Motor neuron (in vitro differentiated cells): ENCODE results near the gene MLPH. TPM values are rescaled to one million over a fixed set of nuclear protein-coding genes. Genes with fewer than 3 reads are reported as not detected.
"Not testable (repeated sequence)": the region's sequence is repeated elsewhere in the genome, so short reads cannot be mapped to it uniquely, and the experiment has no call there.

Experiments used
- ATAC-seq, 8 experiments: fragments of 200-7000 bp; cut with Tn5 transposase; replicated peaks in 6 of 8; 2 replicates each; pipeline ENCODE4 v1.8.0; 2021; ENCODE audit warnings: mild to moderate bottlenecking in 8 of 8, moderate library complexity in 8 of 8
- H3K27ac ChIP-seq, 2 donors: fragments of 250-450 bp; sonication (Bioruptor Pico); 2 replicates each; pipeline ENCODE4 v1.9.0; 2021; ENCODE audit warnings: antibody characterized with exemption in 2 of 2, mild to moderate bottlenecking in 2 of 2, moderate library complexity in 1 of 2
- H3K4me1 ChIP-seq, 2 donors: fragments of 250-450 bp; sonication (Bioruptor Pico); replicated peaks in 1 of 2; 2 replicates each; pipeline ENCODE4 v1.6.1; 2021; ENCODE audit warnings: antibody characterized with exemption in 2 of 2, mild to moderate bottlenecking in 2 of 2, moderate library complexity in 1 of 2
- H3K4me3 ChIP-seq, 5 donors: fragments of 250-450 bp; sonication (Bioruptor Pico); 2 replicates each; pipeline ENCODE4 v1.9.0; 2021; ENCODE audit warnings: antibody characterized with exemption in 5 of 5, mild to moderate bottlenecking in 5 of 5, moderate library complexity in 4 of 5
- WGBS, 10 experiments: fragments of 450-650 bp; shearing (Covaris generic); methylation state at CpG; one replicate each; pipeline ENCODE4 v1.0.0; 2022; 5-methylcytosine and 5-hydroxymethylcytosine counted together
- in situ Hi-C, 9 experiments: fragments of 400-800 bp; cut with MboI; loops; one replicate each; pipeline ENCODE4 v1.15.0; 2021; ENCODE audit warnings: low sequenced_read_pairs in 9 of 9, low pct_unique_long_range_greater_than_20kb in 2 of 9; ENCODE audit not compliant: unreplicated experiment in 9 of 9
- total RNA-seq, 8 experiments: library from RNA; unstranded; fragments of 300-600 nt; gene quantifications; 2 replicates each; pipeline versions ENCODE4 v1.2.3 to v1.2.4, GENCODE V29; 2022

Gene MLPH
- total RNA-seq, 8 experiments from 2014 or later = 0.11 to 1.3 (median 0.46) TPM; not detected in 1

- ATAC-seq = peak in 5 of 8 experiments; percentile 41 to 100 (median 47)
- 4 to 100% (median 81%) methylated on average over 2 to 8 of the region's 16 CpGs; no CpG with 5 or more reads in 1 of the 10 experiments for WGBS, 10 experiments
- in situ Hi-C loops = no loop called here
- Histone ChIP-seq H3K4me3 (no peak overlapping the region), H3K27ac (no peak overlapping the region), H3K4me1 (no peaks in the 10 kb centered on the region)
These were observed 21.4 kb upstream of the MLPH start for GRCh38 chr2:237465515-237466148.

- no peak overlapping the region for H3K4me3 ChIP-seq
- in situ Hi-C loops = no loop called here
- ATAC-seq = no peak
- no peaks in the 10 kb centered on the region for H3K4me1 ChIP-seq
- H3K27ac ChIP-seq = no peak overlapping the region
- WGBS, 10 experiments = 53 to 88% (median 68%) methylated on average over 2 to 6 of the region's 6 CpGs; no CpG with 5 or more reads in 1 of the 10 experiments
These were observed 20.8 kb upstream of the MLPH start for GRCh38 chr2:237466211-237466610.

DNA sequence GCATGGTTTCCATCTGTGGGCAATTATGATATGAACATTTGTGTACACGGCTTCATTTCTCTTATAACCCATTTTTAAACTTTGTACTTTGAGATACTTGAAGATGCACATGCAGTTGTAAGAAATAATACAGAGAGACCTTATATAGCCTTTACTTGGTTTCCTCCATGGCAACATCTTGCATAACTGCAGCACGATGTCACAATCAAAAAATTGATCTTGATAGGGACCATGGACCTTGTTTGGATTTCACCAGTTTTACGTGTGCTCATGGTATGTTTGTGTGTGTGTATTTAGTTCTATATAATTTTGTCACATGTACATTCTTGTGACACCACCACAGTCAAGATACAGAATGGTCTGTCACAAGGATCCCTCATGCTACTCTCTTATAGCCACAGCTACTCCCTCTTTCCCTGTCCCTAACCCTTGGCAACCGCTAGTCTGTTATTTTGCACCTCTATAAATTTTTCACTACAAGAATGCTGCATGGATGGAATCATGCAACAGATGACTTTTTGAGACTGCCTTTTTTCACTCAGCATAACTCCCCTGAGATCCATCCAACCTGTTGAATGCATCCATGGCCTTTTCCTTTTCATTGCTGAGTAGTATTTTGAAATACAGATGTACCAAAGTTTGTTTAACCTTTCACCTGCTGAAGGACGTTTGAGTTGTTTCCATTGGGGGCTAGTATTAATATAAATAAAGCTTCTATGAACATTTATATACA lies 19.4 kb upstream of the MLPH start:
- WGBS, 10 experiments = 43 to 100% (median 73%) methylated on average over 1 to 5 of the region's 5 CpGs; no CpG with 5 or more reads in 1 of the 10 experiments
- Histone ChIP-seq H3K27ac (no peak overlapping the region), H3K4me1 (no peaks in the 10 kb centered on the region), H3K4me3 (no peak overlapping the region)
- ATAC-seq = no peak
- in situ Hi-C loops = no loop called here

DNA sequence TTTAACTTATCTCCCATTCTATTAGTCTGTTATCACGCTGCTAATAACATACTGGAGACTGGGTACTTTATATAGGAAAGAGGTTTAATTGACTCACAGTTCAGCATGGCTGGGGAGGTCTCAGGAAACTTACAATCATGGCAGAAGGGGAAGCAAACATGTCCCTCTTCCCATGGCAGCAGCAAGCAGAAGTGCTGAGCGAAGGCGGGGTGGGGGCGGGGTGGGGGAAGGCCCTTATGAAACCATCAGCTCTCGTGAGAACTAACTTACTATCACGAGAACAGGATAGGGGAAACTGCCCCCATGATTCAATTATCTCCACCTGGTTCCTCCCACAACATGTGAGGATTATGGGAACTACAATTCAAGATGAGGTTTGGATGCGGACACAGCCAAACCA lies 17.6 kb upstream of the MLPH start:
- in situ Hi-C loops, H3K4me1 ChIP-seq, ATAC-seq, H3K4me3 ChIP-seq, H3K27ac ChIP-seq: not testable (repeated sequence)
- 29 to 100% (median 45%) methylated on average over 1 to 2 of the region's 7 CpGs; no CpG with 5 or more reads in 3 of the 10 experiments for WGBS, 10 experiments

- 40 to 80% (median 45%) methylated on average over 1 to 3 of the region's 4 CpGs; no CpG with 5 or more reads in 6 of the 10 experiments for WGBS, 10 experiments
- in situ Hi-C loops = no loop called here
- Histone ChIP-seq H3K4me1 (peaks cover 6 to 8% of the 10 kb centered on the region in 2 donors), H3K27ac (no peak overlapping the region), H3K4me3 (no peak overlapping the region)
- ATAC-seq = no peak
These were observed 17.2 kb upstream of the MLPH start for GRCh38 chr2:237469849-237470248.

GRCh38 chr2:237470914-237471313 lies 16.1 kb upstream of the MLPH start:
- no peak overlapping the region for H3K27ac ChIP-seq
- H3K4me1 ChIP-seq = peaks cover 6 to 8% of the 10 kb centered on the region in 2 donors
- ATAC-seq = no peak
- in situ Hi-C loops = no loop called here
- WGBS, 10 experiments = 50 to 100% (median 81%) methylated on average over 1 to 6 of the region's 7 CpGs; no CpG with 5 or more reads in 2 of the 10 experiments
- H3K4me3 ChIP-seq = no peak overlapping the region

GRCh38 chr2:237471438-237472186 lies 15.4 kb upstream of the MLPH start:
- Histone ChIP-seq H3K27ac (no peak overlapping the region), H3K4me3 (no peak overlapping the region)
- in situ Hi-C loops = no loop called here

GRCh38 chr2:237472187-237472712 lies 14.8 kb upstream of the MLPH start:
- 76 to 100% (median 94%) methylated on average over 1 to 3 of the region's 8 CpGs; no CpG with 5 or more reads in 3 of the 10 experiments for WGBS, 10 experiments
- H3K4me1 ChIP-seq = peaks cover 6 to 8% of the 10 kb centered on the region in 2 donors
- no peak overlapping the region for H3K4me3 ChIP-seq
- no peak overlapping the region for H3K27ac ChIP-seq
- ATAC-seq = no peak
- in situ Hi-C loops = no loop called here

More at GRCh38 chr2:237471438-237472186, 15.4 kb upstream of the MLPH start:
- ATAC-seq = peak in 3 of 8 experiments; percentile 14 to 62 (median 47)
- peaks cover 6 to 8% of the 10 kb centered on the region in 2 donors for H3K4me1 ChIP-seq
- WGBS, 10 experiments = 33 to 75% (median 65%) methylated on average over 2 to 9 of the region's 14 CpGs; no CpG with 5 or more reads in 6 of the 10 experiments

DNA sequence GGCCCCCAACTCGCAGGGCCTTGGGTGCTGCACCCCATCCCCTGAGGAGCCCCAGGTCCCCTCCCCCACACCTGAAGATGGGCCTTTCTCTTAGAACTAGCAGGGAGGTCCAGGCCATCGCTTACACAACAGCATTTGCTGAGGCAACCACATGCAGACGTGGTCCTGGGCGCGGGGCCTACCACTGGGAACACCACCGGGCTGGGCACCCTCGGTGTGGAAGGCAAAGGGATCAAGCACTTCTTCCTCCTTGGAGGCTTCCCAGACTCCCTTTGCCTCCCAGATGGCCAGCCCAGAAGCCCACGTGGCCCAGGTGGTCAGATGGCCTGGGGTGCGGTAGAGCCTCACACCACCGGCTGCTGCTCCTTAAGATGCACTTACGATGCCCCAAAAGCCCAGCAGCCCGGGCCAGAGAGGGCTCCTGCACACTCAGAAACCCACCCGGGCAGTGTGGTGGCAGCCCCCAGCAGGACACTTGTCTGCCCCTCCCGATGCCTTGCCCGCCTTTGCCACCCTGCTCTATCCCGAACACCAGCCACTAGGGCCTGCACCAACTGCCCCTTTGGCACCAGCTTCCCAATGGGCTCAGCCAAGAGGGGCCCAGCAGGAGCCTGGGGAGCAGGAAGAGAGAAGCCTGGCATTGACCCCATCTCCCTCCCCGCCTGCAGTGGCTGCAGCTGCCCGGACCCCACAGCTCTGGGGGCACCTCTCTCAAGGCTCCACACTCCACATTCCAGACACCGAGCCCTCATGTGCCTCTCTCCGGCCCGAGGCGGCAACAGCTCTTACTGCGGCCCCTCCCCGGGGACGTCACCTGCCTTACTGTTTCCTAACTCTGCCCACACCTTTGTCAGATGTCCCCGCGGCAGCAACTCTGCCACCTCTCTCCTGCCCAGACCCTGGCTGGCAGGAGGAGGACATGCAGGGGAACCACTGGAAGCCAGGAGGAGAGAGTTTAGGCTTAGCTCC lies 13.9 kb upstream of the MLPH start:
- in situ Hi-C loops = no loop called here
- no peak for ATAC-seq
- WGBS, 10 experiments = 98 to 100% (median 100%) methylated on average over 1 to 7 of the region's 27 CpGs; no CpG with 5 or more reads in 7 of the 10 experiments
- Histone ChIP-seq H3K27ac (no peak overlapping the region), H3K4me3 (no peak overlapping the region), H3K4me1 (peaks cover 6 to 8% of the 10 kb centered on the region in 2 donors)

DNA sequence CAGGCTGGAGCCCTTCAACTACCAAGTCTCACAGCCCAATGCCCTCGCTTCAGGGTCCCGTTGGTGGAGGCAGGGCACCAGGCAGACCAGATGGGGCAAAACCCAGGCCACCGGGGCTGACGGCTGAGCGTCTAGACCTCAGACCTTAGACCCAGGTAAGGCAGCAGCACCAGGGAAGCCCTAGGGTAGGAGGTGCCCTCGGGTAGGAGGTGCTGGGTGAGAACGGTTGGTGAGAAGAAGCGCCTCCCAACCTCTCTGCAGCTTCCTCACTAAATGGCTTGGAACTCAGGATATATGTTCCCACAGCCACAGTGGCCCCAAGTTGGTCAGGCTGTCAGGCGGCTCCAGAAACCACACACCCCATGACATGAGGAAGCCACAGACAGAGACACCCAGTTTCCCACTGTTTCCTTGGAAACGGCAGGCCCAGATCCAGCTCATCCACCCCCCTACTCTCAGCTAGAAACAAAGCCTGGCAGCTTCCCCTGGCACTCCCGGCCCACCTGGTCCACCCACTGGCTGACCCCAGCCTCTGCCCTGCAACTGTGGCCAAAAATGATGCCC lies 13.1 kb upstream of the MLPH start:
- no peak for ATAC-seq
- peaks cover 6 to 8% of the 10 kb centered on the region in 2 donors for H3K4me1 ChIP-seq
- in situ Hi-C loops = no loop called here
- peak overlapping the region in 2 of 5 donors; percentile 81 to 98 for H3K4me3 ChIP-seq
- WGBS, 10 experiments = 81 to 87% methylated on average over 3 of the region's 11 CpGs; no CpG with 5 or more reads in 8 of the 10 experiments
- H3K27ac ChIP-seq = no peak overlapping the region

DNA sequence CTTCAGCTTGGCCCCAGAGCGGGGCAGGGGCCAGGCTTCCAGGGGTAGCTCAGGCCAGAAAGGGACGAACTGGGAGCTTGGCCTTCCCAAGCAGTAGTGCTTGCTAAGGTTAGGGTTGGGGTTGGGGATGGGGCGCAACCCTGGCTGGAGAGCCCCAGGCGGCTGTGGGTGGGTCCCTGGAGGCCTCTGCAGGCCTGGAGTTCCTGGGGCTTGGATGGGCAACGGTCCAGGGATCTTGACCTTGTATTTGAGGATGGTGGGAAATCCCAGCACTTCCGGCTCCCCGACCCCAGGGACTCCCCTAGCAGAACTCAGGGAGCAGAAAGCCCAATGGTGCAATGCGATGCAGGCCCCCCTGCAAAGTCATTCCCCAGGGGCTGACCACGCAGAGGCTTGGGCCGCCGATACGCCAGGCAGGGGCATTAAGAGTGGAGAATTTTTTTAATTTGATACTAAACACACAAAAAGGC lies 12.6 kb upstream of the MLPH start:
- ATAC-seq = no peak
- Histone ChIP-seq H3K4me3 (peak overlapping the region; percentile 74 to 98 (median 88)), H3K4me1 (peaks cover 6 to 8% of the 10 kb centered on the region in 2 donors), H3K27ac (peak overlapping the region in 1 of 2 donors; percentile 86)
- in situ Hi-C loops = no loop called here
- 38 to 82% (median 53%) methylated on average over 3 to 7 of the region's 12 CpGs; no CpG with 5 or more reads in 5 of the 10 experiments for WGBS, 10 experiments
